Activated CD4-positive, alpha-beta T cell treated with anti-CD3 and anti-CD28 coated beads, Interleukin-2, Interleukin-4, amounts not matched to agents 100 ng/mL and 50 ng/mL, durations not matched to agents 16 hours and 8 hours (primary cell): ENCODE data around the gene IL22RA1.

ENCODE experiments used
- DNase-seq: peaks from one replicate; pipeline ENCODE4 v3.0.0-alpha.2; 2020; ENCODE audit warnings: low spot score

The IL22RA1 gene, protein sequence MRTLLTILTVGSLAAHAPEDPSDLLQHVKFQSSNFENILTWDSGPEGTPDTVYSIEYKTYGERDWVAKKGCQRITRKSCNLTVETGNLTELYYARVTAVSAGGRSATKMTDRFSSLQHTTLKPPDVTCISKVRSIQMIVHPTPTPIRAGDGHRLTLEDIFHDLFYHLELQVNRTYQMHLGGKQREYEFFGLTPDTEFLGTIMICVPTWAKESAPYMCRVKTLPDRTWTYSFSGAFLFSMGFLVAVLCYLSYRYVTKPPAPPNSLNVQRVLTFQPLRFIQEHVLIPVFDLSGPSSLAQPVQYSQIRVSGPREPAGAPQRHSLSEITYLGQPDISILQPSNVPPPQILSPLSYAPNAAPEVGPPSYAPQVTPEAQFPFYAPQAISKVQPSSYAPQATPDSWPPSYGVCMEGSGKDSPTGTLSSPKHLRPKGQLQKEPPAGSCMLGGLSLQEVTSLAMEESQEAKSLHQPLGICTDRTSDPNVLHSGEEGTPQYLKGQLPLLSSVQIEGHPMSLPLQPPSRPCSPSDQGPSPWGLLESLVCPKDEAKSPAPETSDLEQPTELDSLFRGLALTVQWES

DNA sequence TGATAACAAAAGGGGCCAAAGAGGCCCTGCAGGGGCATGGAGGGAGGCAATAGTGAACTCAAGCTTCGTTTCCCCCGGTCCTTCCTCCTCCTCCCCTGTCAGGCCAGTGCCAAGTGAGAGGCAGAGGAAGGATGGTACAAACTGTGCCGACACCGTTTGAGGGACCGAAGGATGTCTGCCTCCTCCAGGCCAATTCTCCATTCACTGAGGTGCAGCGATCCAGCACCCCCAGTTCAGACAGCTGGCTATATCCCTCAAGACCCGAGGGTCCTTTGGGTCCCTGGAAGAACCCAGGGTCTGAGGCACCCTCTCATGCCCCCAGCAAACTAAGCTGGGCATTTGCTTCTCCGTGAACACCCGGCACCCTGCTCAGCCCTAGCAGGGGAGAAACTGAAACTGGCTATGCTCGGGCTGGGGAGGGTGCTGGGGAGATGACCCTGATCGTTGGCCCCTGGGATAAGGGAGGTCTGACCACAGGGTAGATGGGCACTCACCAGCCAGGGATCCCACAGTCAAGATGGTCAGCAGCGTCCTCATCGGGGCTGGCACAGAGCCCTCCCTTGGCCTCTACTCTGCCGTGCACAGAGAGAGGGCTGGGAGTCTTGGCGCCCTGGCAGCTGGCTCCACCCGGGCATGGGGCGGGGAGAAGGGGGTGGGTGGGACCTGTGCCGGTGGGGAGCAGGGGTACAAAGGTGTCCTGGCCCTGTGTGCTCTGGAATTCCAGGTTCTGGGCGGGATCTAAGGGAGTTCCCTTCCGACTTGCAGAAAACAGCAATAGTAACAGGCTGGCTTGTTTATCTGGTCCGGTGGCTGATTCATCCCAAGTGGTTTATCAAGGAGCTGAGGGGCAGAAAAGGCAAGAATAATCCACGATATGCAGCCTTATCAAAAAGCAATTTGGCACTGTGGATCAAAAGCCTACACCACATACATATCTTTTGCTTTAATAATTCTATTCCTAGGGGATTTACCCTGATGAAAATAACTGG, at the start of gene IL22RA1:
TSS of gene IL22RA1 (minus strand) at position 595 of the 989 bp plus-strand sequence. CDS start at position 537, 58 bp downstream.
- DNase-seq: no peak

DNA sequence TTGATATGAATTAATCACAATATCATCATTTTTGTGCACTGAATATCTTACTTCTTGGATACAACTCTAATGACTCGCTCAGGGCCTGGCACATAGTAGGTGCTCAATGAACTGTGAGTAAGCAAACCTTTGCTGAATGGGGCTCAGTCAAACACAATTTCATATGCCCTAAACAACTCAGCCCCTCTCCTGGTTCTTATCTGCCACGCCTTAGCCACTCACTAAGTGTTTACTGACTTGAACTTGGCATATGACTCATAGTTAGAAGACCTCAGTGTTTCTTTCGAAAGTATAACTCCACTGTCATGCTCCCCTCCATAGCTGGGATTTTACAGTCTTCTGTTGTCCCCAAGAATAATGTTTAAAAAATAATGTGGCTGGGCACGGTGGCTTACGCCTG, 48.9 kb upstream of the IL22RA1 start:
- peak; percentile 84 for DNase-seq

DNA sequence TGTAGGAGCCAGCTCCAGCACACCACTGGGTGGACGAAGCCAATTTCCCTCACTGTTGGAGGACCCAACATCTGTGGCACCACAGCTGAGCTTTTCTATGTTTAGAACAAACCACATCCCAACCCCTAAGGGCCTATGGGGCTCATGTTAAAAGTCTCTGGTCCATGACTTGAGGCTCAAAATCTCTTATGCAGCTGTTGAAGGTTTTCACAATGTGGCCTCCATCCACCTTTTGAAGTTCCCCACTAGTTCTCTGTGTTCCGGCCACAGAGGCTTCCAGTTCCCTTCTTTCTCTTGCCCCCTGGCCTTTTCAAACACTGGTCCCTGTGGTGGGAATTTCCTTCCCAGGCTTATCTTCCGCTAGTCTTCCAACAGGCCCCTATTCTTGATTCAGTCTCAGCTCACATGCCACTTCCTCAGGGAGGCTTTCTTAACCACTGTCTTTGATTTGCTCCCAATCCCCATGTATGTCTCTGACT, 48.1 kb upstream of the IL22RA1 start:
- no peak for DNase-seq

DNA sequence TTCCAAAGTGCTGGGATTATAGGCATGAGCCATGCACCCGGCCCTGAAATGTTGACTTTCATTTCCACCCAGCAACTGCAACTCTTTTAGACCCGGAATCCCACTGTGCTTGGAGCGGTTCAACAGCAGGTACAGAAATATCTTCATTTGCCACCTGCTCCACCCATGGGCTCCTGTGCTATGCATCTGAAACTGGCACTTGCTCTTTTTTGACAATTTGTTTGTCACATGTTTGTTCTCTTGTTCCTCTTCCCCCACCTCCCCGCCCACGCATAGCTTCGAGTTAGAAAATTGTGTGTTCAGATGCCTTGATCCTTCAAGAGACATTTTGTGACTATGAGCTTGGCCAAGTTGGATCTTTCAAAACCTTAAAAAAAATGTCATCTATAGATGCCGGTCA, 46.6 kb upstream of the IL22RA1 start:
- DNase-seq: peak; percentile 23

DNA sequence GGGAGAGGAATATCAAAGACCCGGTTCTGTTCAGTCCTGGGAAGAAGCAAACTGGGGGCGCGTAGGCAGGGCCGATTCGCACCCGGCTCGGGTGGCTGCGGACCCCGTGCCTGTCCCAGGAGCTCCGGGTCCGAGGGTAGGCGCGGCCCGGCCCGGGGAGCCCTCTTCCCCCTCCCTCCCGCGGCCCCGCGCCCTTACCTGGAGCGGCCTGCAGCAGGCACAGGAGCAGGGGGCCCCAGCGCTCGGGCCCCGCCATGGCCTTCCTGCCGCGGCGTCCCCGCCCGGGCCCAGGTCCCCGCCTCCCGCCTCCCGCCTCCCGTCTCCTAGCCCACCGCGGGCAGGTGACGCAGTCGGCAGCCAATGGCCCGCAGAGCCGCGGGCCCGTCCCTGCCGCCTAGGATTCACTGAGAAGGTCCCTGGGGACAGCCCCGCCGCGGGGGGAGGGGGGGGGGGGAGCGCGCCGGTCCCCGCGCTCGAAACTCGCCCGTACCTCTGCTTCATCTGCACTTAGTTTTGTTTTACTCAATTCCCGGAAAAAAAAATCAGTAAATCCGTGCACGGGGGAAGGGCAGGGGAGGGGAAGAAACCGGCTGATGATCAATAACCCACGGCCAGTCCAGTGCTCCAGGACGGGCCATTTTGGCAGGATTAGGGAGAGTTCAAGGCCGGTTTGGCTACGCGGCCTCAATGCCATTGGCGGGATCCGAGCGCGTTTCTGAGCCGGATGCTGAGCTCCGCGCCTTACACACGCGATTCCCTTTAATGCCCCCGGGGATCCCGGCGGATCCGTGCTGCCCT, 44.3 kb upstream of the IL22RA1 start, which contains the start of gene IFNLR1:
TSS of gene IFNLR1 (minus strand) at position 297 of the 798 bp plus-strand sequence. CDS start at position 256, 41 bp downstream.
- peak; percentile 59 for DNase-seq

DNA sequence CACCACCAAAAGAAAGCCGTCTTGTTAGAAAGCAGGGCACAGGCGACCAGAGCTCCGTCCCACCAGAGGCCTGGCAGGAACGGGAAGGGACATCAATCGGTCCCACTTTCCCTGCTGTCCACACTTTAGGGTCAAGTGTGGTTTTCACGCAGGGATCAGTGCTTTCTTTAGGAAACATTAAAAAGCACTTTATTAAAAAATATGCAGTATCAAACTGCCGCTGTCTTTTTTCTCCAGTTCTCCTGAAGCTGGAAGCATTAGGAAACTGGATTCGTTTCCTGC, 43.7 kb upstream of the IL22RA1 start:
- no peak for DNase-seq

DNA sequence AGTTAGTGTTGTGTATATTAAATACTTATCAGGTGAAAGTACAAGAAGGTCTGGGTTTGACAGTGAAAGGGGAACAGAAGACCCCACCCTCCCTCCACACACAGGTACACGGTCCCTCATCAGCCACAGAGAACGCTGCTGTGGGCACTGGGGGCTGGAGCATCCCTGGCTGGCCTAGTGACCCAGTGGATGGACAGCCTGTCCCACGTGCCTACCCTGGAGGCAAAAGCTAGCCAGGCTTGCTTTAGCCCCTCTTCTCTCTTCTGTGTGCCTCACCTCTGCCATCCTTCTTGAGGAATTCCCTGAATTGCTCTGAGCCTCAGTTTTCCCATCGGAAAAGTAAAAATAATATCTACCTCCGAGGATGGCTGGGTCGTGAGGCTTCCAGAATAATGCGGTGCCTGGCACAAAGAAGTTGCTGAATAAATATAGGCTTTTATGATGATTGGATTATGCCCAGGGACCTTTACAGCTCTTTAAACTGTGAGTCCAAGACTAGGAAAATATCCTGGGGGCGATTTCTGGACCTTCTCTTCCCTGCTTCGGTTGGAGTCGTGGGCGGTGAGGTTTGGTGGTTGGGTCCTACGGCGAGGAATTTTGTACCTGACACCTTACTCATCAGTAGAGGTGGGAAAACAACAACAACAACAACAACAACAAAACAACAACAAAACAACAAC, 43.2 kb upstream of the IL22RA1 start:
- no peak for DNase-seq

DNA sequence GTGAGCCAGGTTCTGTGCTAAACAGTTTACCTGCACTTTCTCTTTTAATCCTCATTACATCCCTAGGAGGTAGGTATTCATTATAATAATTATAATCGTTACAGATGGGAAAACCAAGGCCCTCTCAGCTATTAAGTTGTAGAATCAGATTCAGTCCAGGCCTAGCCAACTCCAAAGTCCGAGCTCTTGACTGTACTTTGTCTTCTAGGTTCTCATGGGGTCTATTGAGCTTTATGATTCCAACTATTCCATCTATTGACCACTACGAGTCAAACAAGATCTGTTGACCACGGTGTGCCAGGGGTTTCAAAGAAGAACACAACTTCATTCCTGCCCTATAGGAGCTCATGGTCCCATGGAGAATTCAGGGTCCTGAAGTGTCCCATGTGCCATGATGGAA, 42.1 kb upstream of the IL22RA1 start:
- no peak for DNase-seq

DNA sequence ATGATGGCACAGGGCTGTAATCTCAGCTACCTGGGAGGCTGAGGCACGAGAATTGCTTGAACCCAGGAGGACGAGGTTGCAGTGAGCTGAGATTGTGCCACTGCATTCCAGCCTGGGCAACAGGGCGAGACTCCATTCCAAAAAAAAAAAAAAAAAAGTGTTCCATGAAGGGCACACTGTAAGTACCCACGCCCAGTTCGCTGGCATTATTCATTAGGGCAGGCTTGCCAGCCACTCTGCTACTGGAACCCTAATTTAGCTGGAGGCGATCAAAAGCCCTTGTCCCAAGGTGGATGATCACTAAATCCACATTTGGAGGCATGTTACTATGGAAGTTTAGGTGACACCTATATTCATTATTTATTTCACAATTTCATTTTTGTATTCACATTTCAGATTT, 39.1 kb upstream of the IL22RA1 start:
- no peak for DNase-seq

DNA sequence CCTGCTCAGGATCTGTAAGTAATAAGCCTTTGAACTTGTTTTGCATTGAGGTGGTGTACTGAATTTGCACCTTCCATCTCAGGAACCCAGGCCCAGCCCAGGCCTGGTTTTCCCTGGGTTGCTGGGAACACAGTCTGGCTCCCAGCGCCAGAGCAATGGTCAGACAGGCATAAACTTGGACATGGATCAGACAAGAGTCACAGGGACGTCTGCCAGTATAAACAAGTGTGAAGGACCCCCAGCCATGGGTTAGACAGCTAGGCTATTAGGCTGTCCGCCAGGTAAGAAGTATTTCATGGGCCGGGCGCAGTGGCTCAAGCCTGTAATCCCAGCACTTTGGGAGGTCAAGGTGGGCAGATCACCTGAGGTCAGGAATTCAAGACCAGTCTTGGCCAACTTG, 38.7 kb upstream of the IL22RA1 start:
- no peak for DNase-seq

DNA sequence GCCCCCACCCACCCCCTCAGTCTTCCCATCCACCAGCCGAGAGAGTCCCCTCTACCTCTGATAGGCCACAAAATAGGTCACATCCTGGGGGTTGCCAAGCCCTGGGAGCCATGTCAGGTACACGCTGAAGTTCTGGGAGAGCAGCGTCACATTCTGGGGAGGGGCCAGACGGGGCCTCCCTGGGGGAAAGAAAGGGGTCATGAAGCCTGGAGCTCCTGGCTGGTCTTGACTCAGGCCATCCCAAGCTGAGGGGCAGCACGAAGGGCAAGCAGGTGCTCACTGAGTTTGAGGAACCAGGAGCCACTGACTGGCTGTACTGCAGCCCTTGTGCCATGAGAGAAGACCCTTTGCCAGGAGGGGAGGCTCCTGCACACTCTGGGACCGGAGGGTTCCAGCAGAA, 37.7 kb upstream of the IL22RA1 start:
- DNase-seq: no peak

DNA sequence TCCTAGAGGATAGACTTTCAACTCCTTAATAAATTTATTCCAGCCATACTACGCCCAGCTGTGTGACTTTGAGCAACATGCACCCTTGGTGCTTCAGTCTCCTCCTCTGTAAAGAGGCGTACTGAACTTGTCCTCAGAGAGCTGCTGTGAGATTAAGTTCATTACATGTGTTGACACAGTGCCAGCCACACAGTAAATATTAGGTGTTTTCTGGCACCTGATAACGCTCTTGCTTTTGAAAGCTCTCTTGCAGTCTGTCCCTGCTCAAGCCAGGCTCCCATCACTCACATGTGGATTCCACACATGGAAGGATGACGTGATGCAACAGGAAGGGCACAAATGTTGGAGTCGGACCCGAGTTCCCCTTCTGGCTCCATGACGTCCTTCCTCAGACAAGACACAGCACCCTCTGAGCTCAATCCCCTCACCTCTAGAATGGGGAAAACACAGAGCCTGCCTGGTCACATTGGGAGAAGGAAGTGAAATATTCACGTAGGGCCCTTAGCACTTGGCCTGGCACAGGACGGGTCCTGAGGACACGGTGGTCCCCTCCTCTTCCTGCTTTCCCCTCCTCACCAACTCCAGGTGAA, 36.4 kb upstream of the IL22RA1 start:
- DNase-seq: no peak

DNA sequence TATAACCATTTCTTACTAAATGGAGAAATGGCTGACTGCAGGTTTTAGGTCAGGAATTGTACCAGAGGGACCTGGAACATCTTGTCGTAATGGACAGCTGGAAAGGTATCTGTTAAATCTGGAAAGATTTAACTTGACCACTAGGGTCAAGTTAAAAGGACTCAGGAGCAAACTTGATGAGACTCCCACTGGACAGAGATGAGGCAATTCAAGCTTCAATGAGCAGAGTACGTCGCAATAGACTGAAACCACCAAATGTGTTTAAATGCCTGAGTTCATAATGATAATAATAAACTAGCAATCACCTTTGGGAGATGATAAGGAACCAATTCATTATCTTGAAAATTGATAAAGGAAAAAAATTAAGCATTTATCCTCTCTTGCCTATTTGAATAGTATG, 35.5 kb upstream of the IL22RA1 start:
- DNase-seq: no peak

DNA sequence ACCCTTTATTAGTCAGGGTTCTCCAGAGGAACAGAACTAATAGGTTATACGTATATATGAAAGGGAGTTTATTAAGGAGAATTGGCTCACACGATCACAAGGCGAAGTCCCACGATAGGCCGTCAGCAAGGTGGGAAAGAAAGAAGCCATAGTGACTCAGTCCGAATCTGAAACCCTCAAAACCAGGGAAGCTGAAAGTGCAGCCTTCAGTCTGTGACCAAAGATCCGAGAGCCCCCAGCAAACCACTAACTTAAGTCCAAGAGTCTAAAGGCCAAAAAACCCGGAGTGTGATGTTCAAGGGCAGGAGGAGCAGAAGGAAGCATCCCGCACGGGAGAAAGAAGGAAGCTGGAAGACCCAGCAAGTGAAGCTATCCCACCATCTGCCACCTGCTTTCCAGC, 34.2 kb upstream of the IL22RA1 start:
- DNase-seq: no peak

DNA sequence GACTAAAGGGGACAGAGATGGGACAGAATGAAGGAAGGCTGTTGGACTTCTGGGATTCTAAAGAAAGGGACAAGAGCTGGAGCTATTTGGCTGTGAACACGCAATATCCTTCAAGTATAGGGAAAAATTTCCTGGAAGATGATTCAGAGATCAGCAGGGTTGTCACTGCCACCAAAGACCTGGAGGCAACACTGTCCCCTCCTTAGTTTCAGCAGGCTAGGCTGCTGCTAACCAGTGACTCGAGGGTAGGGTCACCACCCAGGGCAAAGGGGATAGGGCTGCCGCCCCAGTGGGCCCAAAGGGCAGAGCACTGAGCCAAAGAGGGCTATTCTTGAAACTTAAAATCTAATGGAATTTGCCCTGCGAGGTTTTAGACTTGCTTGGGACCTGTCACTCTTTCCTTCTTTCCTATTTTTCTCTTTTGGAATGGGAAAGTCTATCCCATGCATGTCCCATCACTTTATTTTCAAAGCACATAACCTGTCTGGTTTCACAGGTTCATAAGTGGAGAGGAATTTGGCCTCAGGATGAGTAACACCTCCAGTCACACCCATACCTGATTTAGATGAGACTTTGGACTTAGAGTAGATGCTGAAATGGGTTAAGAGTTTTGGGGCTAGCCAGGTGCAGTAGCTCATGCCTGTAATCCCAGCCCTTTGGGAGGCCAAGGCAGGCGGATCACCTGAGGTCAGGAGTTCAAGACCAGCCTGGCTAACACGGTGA, 32.3 kb upstream of the IL22RA1 start:
- no peak for DNase-seq

DNA sequence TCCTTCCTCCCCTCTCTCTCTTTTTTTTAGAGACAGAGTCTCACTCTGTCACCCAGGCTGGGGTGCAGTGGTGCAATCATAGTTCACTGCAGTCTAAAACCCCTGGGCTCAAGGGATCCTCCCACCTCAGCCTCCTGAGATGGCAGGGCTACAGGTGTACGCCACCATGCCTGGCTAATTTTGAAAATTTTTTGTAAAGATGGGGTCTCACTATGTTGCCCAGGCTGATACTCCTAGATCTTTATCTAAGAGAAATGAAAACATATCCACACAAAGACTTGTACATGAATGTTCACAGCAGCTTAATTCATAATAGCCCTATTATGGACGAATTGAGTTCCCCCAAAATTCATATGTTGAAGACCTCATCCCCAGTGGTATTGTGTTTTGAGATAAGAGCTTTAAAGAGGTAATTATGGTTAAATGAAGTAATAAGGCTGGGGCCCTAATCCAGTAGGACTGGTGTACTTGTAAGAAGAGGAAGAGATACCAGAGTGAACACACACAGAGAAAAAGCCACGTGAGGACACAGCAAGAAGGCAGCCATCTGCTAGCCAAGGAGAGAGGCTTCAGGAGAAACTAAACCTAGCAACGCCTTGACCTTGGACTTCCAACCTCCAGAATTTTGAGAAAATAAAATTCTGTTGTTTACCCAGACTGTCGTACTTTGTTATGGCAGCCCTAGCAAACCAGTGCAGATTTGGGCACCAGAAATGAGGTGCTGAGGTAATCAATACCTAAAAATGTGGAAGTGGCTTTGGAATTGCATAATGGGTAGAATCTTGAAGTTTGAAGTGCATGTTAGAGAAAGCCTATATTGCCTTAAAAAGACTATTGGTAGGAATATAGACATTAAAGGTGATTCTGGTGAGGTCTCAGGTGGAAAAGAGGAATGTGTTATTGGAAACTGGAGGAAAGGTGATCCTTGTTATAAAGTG, 31.0 kb upstream of the IL22RA1 start:
- no peak for DNase-seq

DNA sequence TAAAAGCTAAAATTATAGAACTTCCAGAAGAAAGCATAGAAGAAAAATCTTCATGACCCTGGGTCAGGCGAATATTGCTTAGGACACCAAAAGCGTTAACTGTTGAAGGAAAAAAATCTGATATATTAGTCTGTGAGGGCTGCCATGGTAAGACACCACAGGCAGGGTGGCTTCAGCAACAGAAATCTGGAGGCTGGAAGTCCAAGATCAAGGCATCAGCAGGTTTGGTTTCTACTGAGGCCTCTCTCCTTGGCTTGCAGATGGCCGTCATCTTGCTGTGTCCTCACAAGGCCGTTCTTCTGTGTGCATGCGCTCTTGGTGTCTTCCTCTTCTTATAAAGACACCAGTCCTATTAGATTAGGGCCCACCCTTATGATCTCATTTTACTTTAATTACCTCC, 29.7 kb upstream of the IL22RA1 start:
- no peak for DNase-seq

DNA sequence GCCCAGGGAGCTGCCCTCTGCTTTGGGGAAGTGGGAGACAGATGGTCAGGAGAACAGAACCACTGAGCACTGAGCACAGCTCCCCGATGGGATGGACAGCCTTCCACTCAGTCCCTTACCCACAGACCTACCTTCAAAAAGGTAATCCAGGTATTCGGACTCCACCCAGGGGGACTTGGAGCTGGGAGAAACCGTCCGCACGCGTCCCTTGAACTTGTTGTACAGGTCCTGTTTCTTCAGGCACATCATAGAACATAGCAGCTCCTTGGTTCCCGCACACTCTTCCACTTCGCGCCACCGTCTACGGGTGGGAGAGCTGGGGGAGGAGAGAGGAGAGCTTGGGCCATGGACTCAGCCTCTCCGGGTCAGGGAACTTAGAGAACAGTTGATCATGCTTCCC, 26.3 kb upstream of the IL22RA1 start:
- no peak for DNase-seq

DNA sequence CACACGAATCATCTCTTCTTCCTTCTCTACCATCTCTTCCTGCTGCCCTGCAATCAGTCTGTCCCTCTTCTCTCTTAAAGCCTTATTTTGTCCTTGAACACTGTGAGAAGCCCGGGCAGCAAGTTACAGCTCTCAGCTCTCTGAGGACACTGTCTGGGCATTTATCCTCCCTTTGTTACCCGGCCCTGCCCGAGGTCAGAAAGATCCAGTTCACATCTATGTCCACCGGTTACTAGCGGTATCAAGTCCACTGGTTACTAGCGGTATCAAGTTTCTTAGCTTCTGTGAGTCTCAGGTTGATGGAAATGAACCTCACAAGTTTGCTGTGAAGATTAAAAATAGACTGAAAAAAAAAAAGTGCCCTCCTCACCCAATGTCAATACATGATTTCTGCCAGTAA, 25.3 kb upstream of the IL22RA1 start:
- no peak for DNase-seq
